HFFc6 (cell line): ENCODE data around the gene HOXD11. TPM values are rescaled to one million over a fixed set of nuclear protein-coding genes. Genes with fewer than 3 reads are reported as not detected.
A peak's percentile ranks its signal among the peaks of the same experiment; 100 is the strongest.

Experiments used
- DNase-seq: peaks from one replicate; pipeline ENCODE4 v3.0.0-alpha.2; 2018
- H3K27ac Mint-ChIP-seq: 2 replicates; pipeline ENCODE4 v1.8.0; 2020; ENCODE audit warnings: mild to moderate bottlenecking, mixed read lengths
- H3K27me3 Mint-ChIP-seq: 2 replicates; pipeline ENCODE4 v1.8.0; 2021; ENCODE audit warnings: mild to moderate bottlenecking, moderate library complexity, mixed read lengths; ENCODE audit not compliant: insufficient read depth
- H3K36me3 Mint-ChIP-seq: 2 replicates; pipeline ENCODE4 v1.8.0; 2021; ENCODE audit warnings: low read depth, mixed read lengths
- H3K4me1 Mint-ChIP-seq: 2 replicates; pipeline ENCODE4 v1.8.0; 2020; ENCODE audit warnings: low read depth, mixed read lengths
- H3K4me3 Mint-ChIP-seq: 2 replicates; pipeline ENCODE4 v1.8.0; 2020; ENCODE audit warnings: mild to moderate bottlenecking, moderate library complexity, mixed read lengths
- H3K9me3 Mint-ChIP-seq: 2 replicates; pipeline ENCODE4 v1.8.0; 2020; ENCODE audit warnings: mild to moderate bottlenecking, mixed read lengths
- total RNA-seq, 6 experiments: library from RNA; stranded (reverse); fragmentation: NEBNext Ultra II Directional; extraction: Animal tissue kit (Norgen Biotek cat#: 25700); gene quantifications; 2 replicates in 1 of 6; 3 replicates in 5 of 6; pipeline ENCODE4 v1.2.3, GENCODE V29; 2021
- TF ChIP-seq, protein P1 (sequence below): fragments of 200-600 bp; sonication (generic); IDR thresholded peaks from 2 replicates; pipeline ENCODE4 v1.5.0; 2021; ENCODE audit warnings: antibody characterized with exemption, mild to moderate bottlenecking

Gene HOXD11
- total RNA-seq, 6 experiments from 2014 or later: 6.0 to 10.2 (median 7.6) TPM

- H3K9me3 Mint-ChIP-seq: no peaks in the 10 kb centered on the region
- peaks cover 17% of the 10 kb centered on the region; the same call in 1 of the 2 replicates for H3K4me1 Mint-ChIP-seq
- H3K27ac Mint-ChIP-seq: no peak within 1 kb of the TSS
- H3K4me3 Mint-ChIP-seq: peak within 1 kb of the TSS; percentile 27; the same call in 1 of the 2 replicates
- peaks cover 68% of the 10 kb centered on the region for H3K27me3 Mint-ChIP-seq
- no peak for DNase-seq
- H3K36me3 Mint-ChIP-seq: no peaks in the 10 kb centered on the region; the same call in 1 of the 2 replicates
- TF ChIP-seq, protein P1, sequence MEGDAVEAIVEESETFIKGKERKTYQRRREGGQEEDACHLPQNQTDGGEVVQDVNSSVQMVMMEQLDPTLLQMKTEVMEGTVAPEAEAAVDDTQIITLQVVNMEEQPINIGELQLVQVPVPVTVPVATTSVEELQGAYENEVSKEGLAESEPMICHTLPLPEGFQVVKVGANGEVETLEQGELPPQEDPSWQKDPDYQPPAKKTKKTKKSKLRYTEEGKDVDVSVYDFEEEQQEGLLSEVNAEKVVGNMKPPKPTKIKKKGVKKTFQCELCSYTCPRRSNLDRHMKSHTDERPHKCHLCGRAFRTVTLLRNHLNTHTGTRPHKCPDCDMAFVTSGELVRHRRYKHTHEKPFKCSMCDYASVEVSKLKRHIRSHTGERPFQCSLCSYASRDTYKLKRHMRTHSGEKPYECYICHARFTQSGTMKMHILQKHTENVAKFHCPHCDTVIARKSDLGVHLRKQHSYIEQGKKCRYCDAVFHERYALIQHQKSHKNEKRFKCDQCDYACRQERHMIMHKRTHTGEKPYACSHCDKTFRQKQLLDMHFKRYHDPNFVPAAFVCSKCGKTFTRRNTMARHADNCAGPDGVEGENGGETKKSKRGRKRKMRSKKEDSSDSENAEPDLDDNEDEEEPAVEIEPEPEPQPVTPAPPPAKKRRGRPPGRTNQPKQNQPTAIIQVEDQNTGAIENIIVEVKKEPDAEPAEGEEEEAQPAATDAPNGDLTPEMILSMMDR: no peak
These were observed 44.6 kb downstream of the HOXD11 start, which contains the start of gene HOXD4 for GRCh38 chr2:176151442-176152287. HOXD4 (plus strand) TSS chr2:176151550; CDS start chr2:176151634, 84 bp downstream.

DNA sequence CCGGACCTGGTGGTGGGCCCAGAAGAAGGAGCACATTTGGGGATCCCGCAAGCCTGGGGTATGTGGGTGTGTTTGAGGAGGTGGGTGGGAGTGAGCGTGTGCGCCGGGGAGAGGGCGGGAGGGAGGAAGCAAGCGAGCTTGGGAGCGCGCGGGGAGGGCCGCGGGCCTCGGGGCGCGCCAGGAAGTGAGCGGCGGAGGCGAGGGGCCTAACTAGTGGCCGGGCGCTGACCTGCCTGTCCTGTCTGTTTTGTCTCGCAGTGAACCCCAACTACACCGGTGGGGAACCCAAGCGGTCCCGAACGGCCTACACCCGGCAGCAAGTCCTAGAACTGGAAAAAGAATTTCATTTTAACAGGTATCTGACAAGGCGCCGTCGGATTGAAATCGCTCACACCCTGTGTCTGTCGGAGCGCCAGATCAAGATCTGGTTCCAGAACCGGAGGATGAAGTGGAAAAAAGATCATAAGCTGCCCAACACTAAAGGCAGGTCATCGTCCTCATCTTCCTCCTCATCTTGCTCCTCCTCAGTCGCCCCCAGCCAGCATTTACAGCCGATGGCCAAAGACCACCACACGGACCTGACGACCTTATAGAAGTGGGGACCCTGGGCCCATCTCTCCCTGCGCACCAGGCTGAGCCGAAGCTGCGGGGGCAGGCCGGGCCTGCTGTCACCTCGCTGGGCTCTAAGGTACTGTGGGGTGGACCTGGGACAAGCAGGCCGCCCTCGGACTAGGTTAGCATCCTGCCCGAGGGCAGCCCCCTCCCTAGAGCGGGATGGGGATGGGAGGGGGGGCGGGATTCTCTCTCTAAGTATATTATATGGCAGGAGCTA lies 45.5 kb downstream of the HOXD11 start:
- Mint-ChIP-seq H3K4me1 (peaks cover 21% of the 10 kb centered on the region; the same call in 1 of the 2 replicates), H3K9me3 (no peaks in the 10 kb centered on the region), H3K27ac (no peak overlapping the region), H3K36me3 (no peaks in the 10 kb centered on the region; the same call in 1 of the 2 replicates), H3K27me3 (peaks cover 64% of the 10 kb centered on the region), H3K4me3 (no peak overlapping the region; the same call in 1 of the 2 replicates)
- DNase-seq: no peak
- TF ChIP-seq, protein P1: no peak

DNA sequence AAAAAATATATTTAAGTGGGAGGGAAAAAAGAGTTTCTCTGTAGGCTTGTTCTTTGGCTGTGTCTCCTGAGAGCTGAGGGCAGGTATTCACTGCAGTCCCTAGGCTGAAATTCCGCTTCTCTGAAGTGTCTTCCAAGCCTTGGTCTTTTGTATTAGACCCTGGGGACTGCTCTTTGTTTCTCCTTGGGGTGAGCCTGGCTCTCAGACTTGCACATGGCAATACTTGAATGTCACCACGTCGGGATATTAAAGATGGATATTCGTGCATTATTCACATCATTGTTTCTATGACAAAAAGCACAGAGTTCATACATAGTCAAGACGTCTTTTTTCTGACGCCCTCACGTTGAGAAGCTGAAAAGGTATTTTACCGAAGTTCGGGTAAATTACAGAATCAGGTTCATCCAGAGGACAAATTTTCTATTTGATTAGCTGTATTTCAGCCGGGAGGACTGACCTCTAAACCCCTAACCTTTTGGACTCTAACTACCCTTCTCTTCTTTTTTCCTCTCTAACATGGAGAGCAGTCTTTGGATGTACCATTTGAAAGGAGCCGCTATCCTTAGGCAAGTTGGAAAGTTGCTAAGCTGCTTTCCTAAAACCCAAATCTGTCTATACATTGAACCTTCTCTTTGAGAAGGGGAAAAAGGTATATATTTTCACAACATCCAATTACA lies 47.6 kb downstream of the HOXD11 start:
- Mint-ChIP-seq H3K27me3 (peaks cover 61% of the 10 kb centered on the region), H3K36me3 (no peaks in the 10 kb centered on the region; the same call in 1 of the 2 replicates), H3K4me3 (no peak overlapping the region), H3K9me3 (no peaks in the 10 kb centered on the region), H3K4me1 (peaks cover 22% of the 10 kb centered on the region), H3K27ac (no peak overlapping the region)
- TF ChIP-seq, protein P1: no peak
- no peak for DNase-seq

DNA sequence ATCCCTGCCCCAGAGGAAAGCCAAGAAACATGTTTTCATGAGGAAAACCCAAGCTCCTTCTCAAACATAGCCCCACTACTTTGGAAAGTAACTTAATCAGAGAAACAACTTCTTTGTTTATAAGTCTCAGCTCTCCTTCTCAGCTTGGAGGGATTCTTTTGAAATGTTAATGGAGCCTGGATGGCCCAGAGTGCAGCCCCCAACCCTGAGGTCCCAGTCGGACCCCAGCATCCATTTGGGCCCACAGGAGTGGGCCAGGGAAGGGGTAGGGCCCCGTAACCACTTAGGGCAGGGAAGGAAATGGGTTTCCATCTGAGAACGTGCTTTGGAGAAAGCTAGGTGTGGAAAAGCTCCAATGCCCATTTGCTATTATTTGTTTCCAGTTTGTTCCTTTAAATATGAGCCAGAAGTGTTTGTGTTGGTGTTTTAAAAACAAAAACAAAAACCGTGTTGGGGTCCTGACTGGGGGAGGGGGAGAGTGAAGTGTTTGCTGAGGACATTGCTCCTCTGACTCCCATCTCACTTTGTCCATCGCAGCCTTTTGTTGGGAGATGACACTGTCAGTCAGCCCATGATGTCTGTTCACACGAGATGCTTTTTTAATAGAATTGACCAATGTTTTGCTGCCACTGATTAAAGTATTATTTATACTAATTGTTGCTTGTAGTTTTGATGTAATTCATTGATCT lies 48.4 kb downstream of the HOXD11 start:
- Mint-ChIP-seq H3K4me3 (no peak overlapping the region), H3K27ac (no peak overlapping the region), H3K27me3 (peaks cover 58% of the 10 kb centered on the region), H3K9me3 (no peaks in the 10 kb centered on the region), H3K36me3 (no peaks in the 10 kb centered on the region; the same call in 1 of the 2 replicates), H3K4me1 (peaks cover 15% of the 10 kb centered on the region)
- TF ChIP-seq, protein P1: no peak
- DNase-seq: no peak
